NOMO-1 (cell line): ENCODE results near the gene LIFR.

Experiments used
- DNase-seq, 2 experiments: peaks; one replicate each; lab custom pipeline; 2025; ENCODE audit not compliant: unreplicated experiment in 2 of 2; lab: John Stamatoyannopoulos, UW

Gene LIFR

DNA sequence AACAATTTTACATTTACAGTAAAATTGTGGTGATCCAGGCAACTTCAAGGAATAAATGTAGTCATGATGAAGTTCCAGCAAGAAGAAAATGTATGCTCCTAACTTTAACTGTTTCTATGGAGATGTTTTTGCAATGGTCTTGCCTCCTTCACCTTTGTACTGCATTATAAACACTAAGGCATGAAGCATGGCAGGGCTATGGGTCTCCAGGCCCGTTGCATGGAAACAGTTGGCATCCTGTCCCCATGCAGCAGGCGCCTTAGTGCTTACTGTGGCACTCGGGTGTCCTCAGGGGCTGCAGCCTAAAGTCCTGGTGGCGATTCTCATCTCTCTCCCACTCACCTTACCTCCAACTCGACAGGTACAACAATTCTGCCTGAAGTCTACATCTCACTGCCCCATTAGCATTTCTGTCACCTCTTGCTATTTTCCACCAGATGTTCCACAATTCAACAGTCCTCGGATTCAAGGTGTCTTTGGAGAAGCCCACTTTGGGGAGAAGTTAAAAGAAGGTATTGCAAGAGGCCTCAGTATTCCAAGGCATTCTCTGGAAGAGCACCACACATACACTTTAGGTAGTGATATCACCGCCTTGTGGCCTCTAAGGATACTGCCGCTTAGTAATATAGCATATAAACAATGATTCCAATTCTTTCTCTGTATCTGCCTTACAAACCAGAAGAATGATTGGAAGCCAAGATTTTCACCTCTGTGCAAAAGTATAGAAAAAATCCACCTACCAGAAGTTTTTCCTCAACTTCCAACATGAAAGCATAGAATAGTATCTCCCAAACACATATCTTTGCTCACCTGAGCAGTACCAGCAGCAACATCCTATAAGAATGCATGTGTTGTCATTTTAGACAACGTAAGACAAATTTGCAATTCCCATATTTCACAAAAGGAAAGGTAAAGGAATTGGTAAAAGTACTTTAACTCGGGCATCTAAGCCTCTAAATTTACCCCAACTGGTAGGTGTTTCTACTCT lies 5.1 kb downstream of the LIFR start:
- no peak for DNase-seq

DNA sequence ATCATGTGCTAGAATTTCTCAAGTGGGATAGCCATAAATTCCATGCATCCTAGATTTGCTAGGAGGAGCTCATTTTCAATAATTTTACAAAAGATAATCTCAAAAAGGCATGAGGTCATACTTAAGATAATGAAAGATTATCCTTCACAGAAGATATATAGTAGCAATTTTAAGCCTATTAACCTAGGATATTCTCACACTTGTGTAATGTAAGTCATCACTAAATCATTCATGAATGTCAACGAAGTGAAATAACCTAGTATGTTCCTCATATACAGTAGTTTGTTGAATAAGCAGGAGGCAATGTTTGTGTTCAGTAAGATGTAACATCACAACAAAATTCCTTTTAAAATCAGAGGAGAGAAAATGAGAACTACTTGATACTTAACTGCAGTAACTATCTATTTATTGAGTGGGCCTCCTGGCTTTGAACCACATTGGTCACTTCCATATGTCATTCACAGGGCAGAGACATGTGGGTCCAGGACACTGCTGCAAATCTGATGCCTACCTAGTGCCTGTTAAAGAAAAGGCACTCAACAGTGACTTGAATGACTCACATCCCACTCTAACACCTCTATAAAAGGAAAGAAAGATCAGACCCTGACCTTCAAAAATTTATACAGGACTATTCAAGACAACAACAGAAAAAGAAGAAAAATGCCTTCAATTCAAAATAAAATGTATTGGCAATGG lies 8.2 kb downstream of the LIFR start:
- DNase-seq, result no peak

DNA sequence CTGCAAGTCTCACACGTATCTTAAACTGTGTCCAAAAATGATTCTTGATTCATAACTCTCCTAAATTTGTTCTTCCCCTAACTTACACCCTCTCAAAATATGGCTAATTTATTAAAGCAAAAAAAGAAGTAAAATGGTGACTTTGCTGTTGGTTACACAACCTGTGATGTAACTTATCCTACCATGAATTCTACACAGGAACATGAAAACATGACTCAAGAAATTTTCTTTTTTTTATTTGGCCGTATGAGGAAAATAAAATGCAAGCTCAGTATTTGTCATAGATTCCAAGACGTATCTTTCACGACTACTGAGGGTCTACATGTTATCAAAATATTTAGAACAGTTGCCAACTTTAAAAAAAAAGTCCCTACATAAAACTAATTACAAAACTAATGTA lies 9.2 kb downstream of the LIFR start:
- no peak for DNase-seq

DNA sequence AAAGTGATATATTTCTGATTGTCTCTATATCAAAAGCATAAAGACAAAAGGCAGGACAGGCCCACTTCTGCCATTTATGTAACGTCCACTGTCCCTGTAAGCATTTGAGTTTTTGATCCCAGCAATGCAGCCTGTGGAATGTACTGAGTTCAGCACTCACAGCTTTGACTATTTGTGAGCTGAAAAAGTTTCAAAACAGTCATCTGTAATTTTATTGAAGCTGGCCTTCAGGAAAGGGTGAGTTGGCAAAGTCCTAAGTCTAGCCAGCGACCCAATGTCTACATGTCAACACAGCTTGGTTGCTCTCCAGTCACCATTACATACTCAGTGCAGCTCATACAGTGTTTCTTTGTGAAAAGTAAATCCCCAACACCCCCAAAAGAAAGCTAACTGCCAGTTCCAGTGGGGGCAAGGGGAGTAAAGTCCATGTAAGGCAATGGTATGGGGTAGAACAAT lies 9.7 kb downstream of the LIFR start:
- DNase-seq, result no peak

DNA sequence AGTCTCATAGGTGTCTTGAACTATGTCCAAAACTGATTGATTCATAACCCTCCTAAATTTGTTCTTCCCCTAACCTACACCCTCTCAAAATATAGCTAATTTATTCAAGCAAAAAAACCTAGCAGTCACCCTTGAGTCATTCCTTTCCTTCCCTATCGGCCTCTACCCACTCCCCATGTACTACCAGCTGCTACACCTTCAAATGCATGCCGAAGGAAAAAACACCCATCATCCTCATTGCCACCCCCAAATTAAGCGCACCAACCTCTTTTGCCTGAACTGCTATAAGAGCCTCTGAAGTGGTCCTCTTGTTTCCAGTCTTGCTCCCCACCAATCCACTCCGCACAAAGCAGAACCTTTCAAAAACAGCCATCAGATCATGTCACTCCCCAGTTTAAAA lies 12.6 kb downstream of the LIFR start:
- no peak for DNase-seq

DNA sequence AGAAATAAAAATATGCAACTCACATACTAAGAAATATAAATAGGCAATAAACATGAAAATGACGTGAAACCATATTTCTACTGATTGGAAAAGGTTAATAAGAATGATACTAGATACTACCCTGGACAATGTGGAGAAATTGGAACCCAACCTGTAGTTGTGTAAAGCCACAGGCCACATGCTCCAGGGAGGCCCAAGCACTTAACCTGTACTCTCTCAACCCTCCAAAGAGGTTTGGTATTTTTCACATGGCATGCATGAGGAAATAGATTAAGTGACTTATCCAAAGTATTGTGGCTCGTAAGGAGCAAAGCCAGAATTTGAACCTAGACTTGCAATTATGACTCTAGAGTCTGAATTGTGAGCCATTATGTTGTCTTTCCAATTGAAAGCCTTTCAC lies 13.4 kb downstream of the LIFR start:
- DNase-seq, result no peak

DNA sequence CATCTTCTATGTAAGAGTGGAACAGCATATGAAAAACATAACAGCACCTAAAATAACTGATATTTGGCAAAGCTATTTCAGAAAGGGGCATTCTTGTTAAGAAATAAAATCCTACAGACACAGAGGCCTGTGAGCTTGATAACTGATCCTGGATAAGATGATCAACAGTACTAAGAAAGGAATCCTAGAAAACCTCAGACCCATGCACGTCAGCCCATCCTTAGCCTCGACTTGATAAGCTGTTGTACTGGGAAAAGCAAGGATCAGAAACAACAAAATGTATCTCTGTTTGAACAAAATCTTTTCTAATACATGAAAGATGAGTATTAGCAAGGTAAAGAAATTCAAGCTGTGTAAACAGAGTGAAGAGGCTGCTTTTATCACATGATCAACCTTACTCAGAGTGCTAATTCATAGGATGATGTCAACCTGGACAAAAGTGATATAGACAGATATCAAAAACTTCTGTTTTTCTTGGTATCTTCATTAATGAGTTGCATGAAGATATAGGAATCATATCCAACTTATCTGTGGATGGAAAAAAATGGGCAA lies 15.2 kb downstream of the LIFR start:
- no peak for DNase-seq

DNA sequence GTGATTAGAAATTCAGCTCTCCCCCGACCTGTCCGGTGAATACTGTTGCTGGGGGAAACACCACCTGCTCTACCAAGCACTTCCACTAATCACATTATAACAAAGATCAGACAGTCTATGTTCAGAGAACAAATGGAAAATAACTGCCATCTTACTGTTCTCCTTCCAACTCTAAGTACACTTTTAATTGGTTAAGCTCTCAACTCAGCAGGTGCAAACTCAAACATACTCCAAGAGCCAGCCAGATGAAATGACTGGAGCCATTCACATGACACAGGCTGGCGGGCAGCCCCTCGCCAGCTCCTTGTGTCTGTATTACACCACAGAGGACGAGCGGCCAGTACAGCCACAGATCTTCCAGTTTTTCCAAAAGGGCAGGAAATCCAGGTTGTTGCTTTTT lies 16.1 kb downstream of the LIFR start:
- DNase-seq, result no peak

DNA sequence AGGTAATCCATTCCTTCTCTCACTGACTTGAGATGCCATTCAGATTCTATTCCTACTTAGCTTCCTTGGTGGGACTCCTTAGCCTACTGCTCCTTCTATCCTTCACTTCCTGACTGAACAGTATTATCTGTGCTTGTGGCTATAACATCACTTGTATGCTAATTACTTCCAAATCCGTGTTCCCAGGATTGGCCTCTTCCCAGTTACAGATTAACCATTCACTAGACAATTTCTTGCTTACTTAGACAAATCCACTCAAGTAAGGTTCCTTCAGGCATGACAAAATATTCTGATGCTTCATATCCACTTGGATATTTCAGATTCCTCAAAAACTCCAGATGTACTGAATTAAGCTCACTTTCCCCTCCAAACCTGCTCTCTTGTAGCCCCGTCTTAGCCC lies 18.3 kb downstream of the LIFR start:
- DNase-seq, result no peak

DNA sequence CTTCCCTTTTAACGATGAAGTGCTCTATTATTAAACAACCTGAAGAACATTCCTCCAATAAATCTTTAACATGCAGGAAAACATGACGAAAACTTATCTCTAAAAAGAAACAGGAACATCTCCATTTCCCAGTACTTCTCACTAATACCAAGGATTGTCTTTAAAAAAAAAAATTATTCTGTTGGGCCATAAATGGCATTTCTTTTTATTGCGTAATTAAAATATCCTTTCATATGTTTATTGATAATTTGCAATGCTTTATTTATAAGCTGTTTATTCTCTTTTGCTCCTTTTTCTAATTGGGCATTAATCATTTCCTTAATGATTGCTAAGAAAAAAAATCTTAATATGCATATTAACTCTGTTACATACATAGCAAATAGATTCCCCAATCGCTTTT lies 18.9 kb downstream of the LIFR start:
- DNase-seq, result no peak

DNA sequence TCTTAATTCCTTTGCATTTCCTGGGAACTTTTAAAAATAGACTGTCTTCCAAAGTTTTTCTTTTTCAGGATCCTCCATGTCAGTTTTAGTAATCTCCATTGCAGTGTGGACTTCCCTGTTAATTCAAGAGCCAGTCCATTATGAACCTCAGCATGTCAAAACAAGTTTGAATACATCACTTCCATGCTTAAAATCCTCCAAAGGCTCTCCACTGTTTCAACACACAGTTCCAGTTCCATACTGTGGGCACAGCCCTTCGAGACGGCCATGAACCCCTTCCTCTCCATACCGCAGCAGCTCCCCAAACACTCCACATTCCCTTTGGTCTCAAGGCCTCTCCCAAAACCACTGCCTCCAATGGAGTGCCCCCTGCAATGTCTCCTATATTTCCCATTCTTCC lies 19.5 kb downstream of the LIFR start:
- no peak for DNase-seq

DNA sequence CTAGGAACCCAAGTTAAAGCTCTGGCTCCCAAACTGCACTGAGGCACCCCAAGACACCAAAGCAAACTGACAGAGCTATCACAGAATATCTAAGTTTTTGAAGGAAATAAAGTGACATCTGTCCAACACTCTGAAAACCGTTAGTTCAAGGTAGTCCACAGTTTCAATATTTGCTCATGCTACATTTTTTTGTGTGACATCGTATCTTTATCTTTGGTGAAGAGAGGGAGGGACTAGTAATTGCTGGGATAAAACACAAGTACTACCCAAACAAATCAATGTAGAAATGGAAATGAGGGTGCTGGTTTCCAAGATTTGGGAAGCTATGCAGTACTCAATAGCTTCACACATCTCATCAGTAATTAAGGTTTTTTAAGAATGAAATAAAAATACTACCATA lies 20.6 kb downstream of the LIFR start:
- no peak for DNase-seq

DNA sequence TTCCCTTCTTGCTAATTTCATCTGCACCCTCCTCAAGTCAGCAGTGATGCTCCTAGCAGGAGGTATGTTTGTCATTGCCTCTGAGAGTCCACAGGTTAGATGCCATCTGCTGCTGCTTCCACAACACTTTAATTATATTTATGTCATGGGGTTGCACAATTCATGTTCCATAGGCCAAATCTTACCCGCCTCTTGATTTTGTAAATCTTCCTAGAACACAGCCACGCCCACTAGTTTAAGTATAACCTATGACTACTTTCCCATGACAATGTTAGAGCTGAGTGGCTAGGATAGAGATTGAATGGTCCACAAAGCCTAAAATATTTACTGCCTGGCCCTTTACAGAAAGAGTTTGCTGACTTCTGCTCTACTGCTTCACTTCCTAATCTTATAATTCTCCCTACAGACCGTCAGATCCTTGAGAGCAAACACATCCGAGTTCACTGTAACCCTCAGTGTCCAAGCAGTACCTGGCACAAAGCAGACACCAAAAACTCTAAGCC lies 21.1 kb downstream of the LIFR start:
- no peak for DNase-seq

DNA sequence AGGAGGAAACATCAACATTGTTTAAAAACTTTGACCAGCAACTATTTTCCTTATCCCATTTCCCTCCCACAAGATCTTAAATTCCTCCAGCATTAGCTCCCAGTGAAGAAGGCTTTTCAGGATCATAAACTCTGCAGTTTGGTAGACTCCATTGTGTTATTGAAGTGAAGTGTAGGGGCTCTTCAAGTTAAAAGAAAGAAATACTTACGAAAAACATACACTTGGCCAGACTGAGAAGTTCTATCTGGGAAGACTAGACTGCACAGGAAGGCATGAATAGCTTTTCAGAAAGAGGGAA lies 22.3 kb downstream of the LIFR start:
- DNase-seq, result no peak

DNA sequence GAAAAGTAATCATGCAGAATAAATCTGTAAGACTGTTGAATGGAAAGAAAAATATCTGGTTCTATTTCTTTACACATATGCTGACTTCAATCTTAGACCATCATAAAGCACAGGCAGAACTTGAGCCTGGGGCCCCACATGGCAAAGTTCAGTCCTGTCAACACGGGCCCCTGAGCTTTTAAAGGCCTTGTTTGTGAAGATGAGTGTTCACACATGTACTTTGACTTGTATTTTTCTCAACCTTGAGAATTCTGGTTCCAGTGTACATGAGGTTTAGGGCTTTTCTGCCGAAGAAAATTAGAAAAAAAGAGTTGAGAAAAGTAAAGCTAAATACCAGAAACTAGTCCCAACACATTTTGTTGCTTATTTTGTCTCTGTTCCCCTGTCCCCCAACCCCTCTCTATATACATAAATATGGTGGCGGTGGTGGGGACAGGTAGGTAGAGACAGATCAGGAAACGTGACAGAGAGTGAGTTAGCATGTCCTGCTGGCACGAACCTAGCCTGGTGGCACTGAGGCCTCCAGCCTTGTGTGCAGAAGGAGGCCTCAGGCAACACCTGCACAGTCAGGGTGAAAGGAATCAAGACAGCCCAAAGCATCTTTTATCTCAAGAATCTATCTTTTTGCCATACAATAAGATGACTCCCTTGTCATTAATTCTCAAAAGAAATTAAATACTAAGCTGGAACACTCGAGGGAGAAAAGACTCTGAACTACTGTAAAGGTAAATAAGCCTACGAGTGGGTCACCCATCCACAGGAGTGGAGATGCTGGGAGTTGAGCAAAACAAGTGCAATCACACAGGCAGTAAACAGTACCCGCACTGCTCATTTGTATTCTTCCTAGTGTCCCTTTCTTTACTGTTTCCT lies 22.9 kb downstream of the LIFR start:
- DNase-seq, result no peak

DNA sequence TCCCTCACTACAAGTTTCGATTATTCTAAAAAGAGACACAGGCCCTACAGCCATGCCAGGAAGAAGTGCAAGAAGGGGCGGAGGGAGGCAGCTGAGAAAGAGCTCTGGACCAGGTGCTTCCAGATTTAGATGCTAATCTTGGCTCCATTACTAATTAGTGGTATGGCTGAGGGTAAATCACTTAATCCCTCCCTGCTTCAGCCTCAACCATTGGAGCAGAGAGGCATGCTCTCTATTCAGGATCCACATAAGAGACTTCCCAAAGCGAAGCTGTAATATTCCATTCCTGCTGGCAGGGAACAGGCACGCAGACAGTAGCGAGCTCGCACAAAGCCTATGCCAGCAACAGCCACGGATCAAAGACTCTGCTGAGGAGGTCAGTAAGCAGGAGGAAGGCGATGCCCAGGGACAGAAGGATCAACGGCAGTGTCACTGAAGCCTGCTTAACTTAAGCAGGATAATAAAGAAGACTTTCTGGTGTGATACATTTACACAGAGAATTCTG lies 24.2 kb downstream of the LIFR start:
- no peak for DNase-seq

DNA sequence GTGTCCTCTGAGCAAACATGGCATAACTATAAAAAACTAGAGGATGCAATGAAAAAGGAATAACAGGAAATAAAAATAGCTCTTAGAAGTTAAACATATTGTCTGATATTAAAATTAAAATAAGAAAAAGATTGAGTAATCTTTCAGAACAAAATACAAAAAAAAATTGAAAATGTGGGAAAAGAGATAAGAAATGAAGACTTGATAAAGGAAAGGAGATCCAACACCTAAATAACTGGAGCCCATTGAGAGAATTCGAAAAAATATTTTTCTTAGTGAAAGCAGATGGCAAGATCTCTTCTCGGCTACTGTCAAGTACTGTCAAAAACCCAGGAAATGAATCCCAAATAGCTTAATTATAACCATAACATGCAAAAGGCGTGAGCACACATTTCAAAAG lies 24.9 kb downstream of the LIFR start:
- DNase-seq, result no peak

DNA sequence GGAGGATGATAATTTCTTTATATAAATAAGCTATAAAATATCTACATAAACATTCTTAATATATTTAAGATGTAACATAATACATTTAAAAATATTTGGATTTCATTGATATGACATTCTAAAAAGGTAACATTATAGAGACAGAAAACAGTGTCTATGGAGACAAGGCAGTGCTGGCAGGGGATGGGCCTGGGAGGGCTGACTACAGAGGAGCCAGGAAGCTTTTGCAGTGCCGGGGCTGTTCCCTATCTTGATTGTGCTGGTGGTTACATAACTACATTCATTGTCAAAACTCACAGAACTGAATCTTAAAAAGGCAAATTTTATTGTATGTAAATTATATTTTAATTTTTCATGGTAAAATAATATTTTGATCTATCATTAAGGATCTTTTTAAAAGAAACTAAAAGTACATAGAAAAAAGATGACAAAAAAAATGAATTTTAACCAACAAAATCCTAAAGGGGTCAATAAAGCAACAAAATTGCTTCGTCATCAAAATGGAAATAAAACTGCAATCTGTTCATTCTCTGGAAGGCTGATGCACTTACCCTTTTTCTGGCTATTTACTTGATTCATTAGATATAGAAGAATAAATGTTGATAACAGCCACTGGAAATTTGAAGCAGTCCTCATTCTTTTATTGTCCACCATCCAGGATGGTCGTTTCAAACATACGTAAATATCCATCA lies 26.3 kb downstream of the LIFR start:
- no peak for DNase-seq

DNA sequence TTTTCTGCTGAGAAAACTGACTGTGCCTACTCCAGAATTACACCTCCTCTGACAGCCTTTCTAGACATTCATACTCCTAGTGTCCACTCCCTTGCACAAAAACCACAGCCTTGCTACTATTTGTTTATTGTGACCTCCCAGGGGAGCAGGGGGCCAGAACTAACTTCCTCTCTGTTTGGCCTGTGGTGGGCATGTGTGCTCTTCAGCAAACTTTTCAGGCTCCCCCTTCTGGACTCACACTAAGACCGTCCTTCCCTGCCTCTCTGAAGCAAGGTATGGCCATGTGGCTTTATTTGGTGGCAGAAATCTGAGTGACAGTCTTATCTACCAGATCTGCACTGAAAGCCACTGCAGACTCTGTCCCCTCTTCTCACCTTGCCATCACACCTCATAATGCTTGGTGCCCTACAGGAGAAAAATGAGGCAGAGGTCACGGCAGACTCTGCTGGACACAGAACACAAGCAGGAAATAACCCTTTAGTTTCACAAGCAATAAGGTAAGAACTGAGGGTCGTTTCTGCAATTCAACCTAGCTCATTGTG lies 28.2 kb downstream of the LIFR start:
- DNase-seq, result no peak

DNA sequence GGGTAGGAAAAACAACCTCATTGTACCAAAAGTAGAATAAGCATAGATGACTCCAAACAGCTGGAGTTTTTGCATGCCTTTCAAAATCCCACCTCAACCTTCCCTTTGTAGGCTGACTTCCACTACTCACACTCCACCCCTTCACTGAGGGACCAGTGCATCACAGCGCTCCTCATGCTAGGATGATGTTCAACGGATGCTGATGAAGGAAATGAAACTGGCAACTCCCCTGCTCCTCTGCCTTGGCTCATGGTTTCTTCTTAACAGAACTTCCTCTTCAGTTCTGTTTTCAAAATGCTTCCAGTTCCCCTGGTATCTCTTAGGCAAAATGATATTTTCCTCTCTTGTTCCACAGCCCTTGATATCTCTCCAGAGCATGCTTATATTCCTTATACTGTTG lies 29.0 kb downstream of the LIFR start:
- DNase-seq, result peak; percentile 42 to 55
